Measurements from ENCODE around the gene TRAK2.
"Not testable (repeated sequence)": the region's sequence is repeated elsewhere in the genome, so short reads cannot be mapped to it uniquely, and the experiment has no call there.

The TRAK2 gene

GRCh38 chr2:201428366-201428765 lies 22.9 kb downstream of the TRAK2 start:
- H3K4me1 ChIP-seq (ENCODE audit: insufficient read depth, low read length, severe bottlenecking); H4K20me1 ChIP-seq (ENCODE audit: insufficient read depth, low read length); H3K9ac ChIP-seq (ENCODE audit: low read length); H3F3A ChIP-seq (ENCODE audit: insufficient read depth, low read length); H3K9me3 ChIP-seq (ENCODE audit: low read length); H3K36me3 ChIP-seq (ENCODE audit: insufficient read depth, low read length); H3K79me2 ChIP-seq (ENCODE audit: insufficient read depth, low read length); H3K9me2 ChIP-seq (ENCODE audit: low read depth, low read length); H3K27ac ChIP-seq (ENCODE audit: low read depth, low read length, poor library complexity, severe bottlenecking); H3K27me3 ChIP-seq (ENCODE audit: insufficient read depth, low read length); H3K4me3 ChIP-seq (ENCODE audit: low read depth, low read length, poor library complexity, severe bottlenecking); H3K4me2 ChIP-seq (ENCODE audit: low read length); H2AFZ ChIP-seq (ENCODE audit: low read length): not testable (repeated sequence)

GRCh38 chr2:201425952-201426351 lies 25.3 kb downstream of the TRAK2 start:
- Histone ChIP-seq H3K27ac (ENCODE audit: low read depth, low read length, poor library complexity, severe bottlenecking) (no peak overlapping the region), H3K4me1 (ENCODE audit: insufficient read depth, low read length, severe bottlenecking) (no peaks in the 10 kb centered on the region), H3K9me2 (ENCODE audit: low read depth, low read length) (no peaks in the 10 kb centered on the region), H3F3A (ENCODE audit: insufficient read depth, low read length) (0 out of 2 replicates have a peak, but pooled peaks cover 3% of the 10 kb centered on the region), H3K27me3 (ENCODE audit: insufficient read depth, low read length) (no peaks in the 10 kb centered on the region), H4K20me1 (ENCODE audit: insufficient read depth, low read length) (no peaks in the 10 kb centered on the region), H3K4me2 (ENCODE audit: low read length) (no peak overlapping the region), H3K4me3 (ENCODE audit: low read depth, low read length, poor library complexity, severe bottlenecking) (no peak overlapping the region), H3K79me2 (ENCODE audit: insufficient read depth, low read length) (no peaks in the 10 kb centered on the region), H2AFZ (ENCODE audit: low read length) (no peak overlapping the region), H3K9ac (ENCODE audit: low read length) (no peak overlapping the region), H3K9me3 (ENCODE audit: low read length) (no peaks in the 10 kb centered on the region), H3K36me3 (ENCODE audit: insufficient read depth, low read length) (no peaks in the 10 kb centered on the region)
- no peak for TF ChIP-seq CTCF (IDR thresholded peaks at IDR 0.05; ENCODE audit: low read length)
- TF ChIP-seq EZH2 (IDR thresholded peaks at IDR 0.05; ENCODE audit: borderline replicate concordance, low read length), result no peak

- TF ChIP-seq CTCF (IDR thresholded peaks at IDR 0.05; ENCODE audit: low read length) (no peak), EZH2 (IDR thresholded peaks at IDR 0.05; ENCODE audit: borderline replicate concordance, low read length) (no peak)
- Histone ChIP-seq H3K27me3 (ENCODE audit: insufficient read depth, low read length) (no peaks in the 10 kb centered on the region), H3K4me3 (ENCODE audit: low read depth, low read length, poor library complexity, severe bottlenecking) (no peak overlapping the region), H3K9me2 (ENCODE audit: low read depth, low read length) (no peaks in the 10 kb centered on the region), H3K79me2 (ENCODE audit: insufficient read depth, low read length) (no peaks in the 10 kb centered on the region), H4K20me1 (ENCODE audit: insufficient read depth, low read length) (no peaks in the 10 kb centered on the region), H3F3A (ENCODE audit: insufficient read depth, low read length) (0 out of 2 replicates have a peak, but pooled peaks cover 3% of the 10 kb centered on the region), H3K4me2 (ENCODE audit: low read length) (no peak overlapping the region), H3K9ac (ENCODE audit: low read length) (no peak overlapping the region), H3K27ac (ENCODE audit: low read depth, low read length, poor library complexity, severe bottlenecking) (no peak overlapping the region), H2AFZ (ENCODE audit: low read length) (no peak overlapping the region), H3K36me3 (ENCODE audit: insufficient read depth, low read length) (no peaks in the 10 kb centered on the region), H3K4me1 (ENCODE audit: insufficient read depth, low read length, severe bottlenecking) (no peaks in the 10 kb centered on the region), H3K9me3 (ENCODE audit: low read length) (no peaks in the 10 kb centered on the region)
Observed at GRCh38 chr2:201420442-201421113, 30.7 kb downstream of the TRAK2 start.

GRCh38 chr2:201419986-201420385 lies 31.3 kb downstream of the TRAK2 start:
- no peaks in the 10 kb centered on the region for H3K9me2 ChIP-seq (ENCODE audit: low read depth, low read length)
- no peak overlapping the region for H3K9ac ChIP-seq (ENCODE audit: low read length)
- no peaks in the 10 kb centered on the region for H3K36me3 ChIP-seq (ENCODE audit: insufficient read depth, low read length)
- H3F3A ChIP-seq (ENCODE audit: insufficient read depth, low read length), result 0 out of 2 replicates have a peak, but pooled peaks cover 3% of the 10 kb centered on the region
- no peaks in the 10 kb centered on the region for H3K4me1 ChIP-seq (ENCODE audit: insufficient read depth, low read length, severe bottlenecking)
- H3K27me3 ChIP-seq (ENCODE audit: insufficient read depth, low read length), result no peaks in the 10 kb centered on the region
- H3K4me2 ChIP-seq (ENCODE audit: low read length), result no peak overlapping the region
- no peak for TF ChIP-seq CTCF (IDR thresholded peaks at IDR 0.05; ENCODE audit: low read length)
- TF ChIP-seq EZH2 (IDR thresholded peaks at IDR 0.05; ENCODE audit: borderline replicate concordance, low read length), result no peak
- no peak overlapping the region for H3K27ac ChIP-seq (ENCODE audit: low read depth, low read length, poor library complexity, severe bottlenecking)
- H4K20me1 ChIP-seq (ENCODE audit: insufficient read depth, low read length), result no peaks in the 10 kb centered on the region
- H3K9me3 ChIP-seq (ENCODE audit: low read length), result no peaks in the 10 kb centered on the region
- H3K79me2 ChIP-seq (ENCODE audit: insufficient read depth, low read length), result no peaks in the 10 kb centered on the region
- H3K4me3 ChIP-seq (ENCODE audit: low read depth, low read length, poor library complexity, severe bottlenecking), result no peak overlapping the region
- no peak overlapping the region for H2AFZ ChIP-seq (ENCODE audit: low read length)

All from OCI-LY1 (cell line).